DND-41 (cell line): ENCODE data around the gene TMEM127.

Source experiments
- ATAC-seq: fragments of 200-7000 bp; cut with Tn5 transposase; 3 replicates; pipeline ENCODE4 v1.9.1; 2021; ENCODE audit warnings: low read depth; ENCODE audit not compliant: insufficient read depth
- DNase-seq: peaks from one replicate; pipeline ENCODE4 v3.0.0-alpha.2; 2020
- H2AFZ ChIP-seq: 2 replicates; pipeline ENCODE4 v1.6.0; 2012; ENCODE audit warnings: low read depth, low read length
- H3K27ac ChIP-seq: 2 replicates; pipeline ENCODE4 v1.5.1; 2012; ENCODE audit warnings: low read length, inconsistent platforms
- H3K27me3 ChIP-seq: fragments of 200-600 bp; sonication (generic); 2 replicates; pipeline ENCODE4 v1.6.0; 2012; ENCODE audit warnings: low read length, mild to moderate bottlenecking, inconsistent platforms; ENCODE audit not compliant: insufficient read depth, poor library complexity
- H3K36me3 ChIP-seq: 2 replicates; pipeline ENCODE4 v1.5.1; 2012; ENCODE audit warnings: low read length, inconsistent platforms; ENCODE audit not compliant: insufficient read depth
- H3K4me1 ChIP-seq: 2 replicates; pipeline ENCODE4 v1.5.1; 2012; ENCODE audit warnings: mild to moderate bottlenecking, low read length; ENCODE audit not compliant: insufficient read depth
- H3K4me2 ChIP-seq: 2 replicates; pipeline ENCODE4 v1.6.0; 2012; ENCODE audit warnings: mild to moderate bottlenecking, moderate library complexity, low read length, inconsistent platforms; ENCODE audit not compliant: insufficient read depth
- H3K4me3 ChIP-seq, 2 experiments: fragments of 200-600 bp in 1 of 2; shearing (Covaris generic) in 1 of 2; 2 replicates each; pipeline ENCODE4 v1.5.1; 2012 to 2016; ENCODE audit warnings: inconsistent platforms in 2 of 2, low read length in 2 of 2, mild to moderate bottlenecking in 2 of 2, low read depth in 1 of 2, moderate library complexity in 1 of 2
- H3K79me2 ChIP-seq: 2 replicates; pipeline ENCODE4 v1.6.0; 2012; ENCODE audit warnings: low read length, inconsistent platforms; ENCODE audit not compliant: insufficient read depth
- H3K9ac ChIP-seq: 2 replicates; pipeline ENCODE4 v1.6.0; 2012; ENCODE audit warnings: low read depth, mild to moderate bottlenecking, inconsistent platforms, low read length, moderate library complexity
- H3K9me3 ChIP-seq: 2 replicates; pipeline ENCODE4 v1.5.1; 2012; ENCODE audit warnings: low read length, moderate library complexity, mild to moderate bottlenecking, inconsistent platforms; ENCODE audit not compliant: insufficient read depth, severe bottlenecking
- H4K20me1 ChIP-seq: 2 replicates; pipeline ENCODE4 v1.6.0; 2012; ENCODE audit warnings: low read length; ENCODE audit not compliant: insufficient read depth
- CTCF ChIP-seq: IDR thresholded peaks from 2 replicates; pipeline ENCODE4 v1.5.1; 2012; ENCODE audit warnings: borderline replicate concordance, low read length, moderate library complexity, mild to moderate bottlenecking; ENCODE audit not compliant: poor library complexity, severe bottlenecking; ENCODE audit errors: extremely low read depth
- EZH2 ChIP-seq: IDR thresholded peaks from 3 replicates; pipeline ENCODE4 v1.6.1; 2012; ENCODE audit warnings: borderline replicate concordance, low read depth, mild to moderate bottlenecking, moderate library complexity, low read length, inconsistent platforms; ENCODE audit not compliant: severe bottlenecking

TMEM127 gene

DNA sequence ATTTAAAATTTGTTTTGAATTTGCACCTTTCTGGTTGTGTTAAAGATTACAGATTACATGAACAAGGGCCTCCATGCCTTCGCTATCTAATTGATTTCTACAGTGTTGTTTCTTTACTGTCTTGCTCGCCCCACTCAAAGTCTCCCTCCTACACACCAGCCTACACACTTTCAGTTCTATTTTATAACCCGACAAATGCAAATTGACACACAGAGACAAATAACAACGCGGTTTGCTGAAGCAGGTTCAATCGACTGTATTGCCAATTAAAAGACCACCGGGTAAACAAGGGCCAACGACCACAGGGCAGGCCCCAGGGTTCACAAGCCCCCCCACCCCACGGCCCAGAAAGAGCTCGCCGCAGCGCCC, 58.0 kb downstream of the TMEM127 start:
- H3K4me1 ChIP-seq, result peaks cover 45% of the 10 kb centered on the region
- H3K36me3 ChIP-seq, result peaks cover 20% of the 10 kb centered on the region
- no peak for TF ChIP-seq CTCF
- TF ChIP-seq EZH2, result no peak
- H3K79me2 ChIP-seq, result peaks cover 71% of the 10 kb centered on the region
- H4K20me1 ChIP-seq, result peaks cover 49% of the 10 kb centered on the region
- no peaks in the 10 kb centered on the region for H3K27me3 ChIP-seq
- H3K9ac ChIP-seq, result peak overlapping the region; percentile 83
- peak overlapping the region; percentile 67 to 86 for H3K4me3 ChIP-seq
- H3K27ac ChIP-seq, result peak overlapping the region; percentile 82
- H2AFZ ChIP-seq, result peak overlapping the region; percentile 73
- no peaks in the 10 kb centered on the region for H3K9me3 ChIP-seq
- ATAC-seq, result no peak; the same call in 2 of the 3 replicates
- H3K4me2 ChIP-seq, result peak overlapping the region; percentile 79
- no peak for DNase-seq

GRCh38 chr2:96207073-96207773, 58.6 kb downstream of the TMEM127 start:
- Histone ChIP-seq H3K79me2 (peaks cover 77% of the 10 kb centered on the region), H3K4me1 (peaks cover 45% of the 10 kb centered on the region), H2AFZ (no peak overlapping the region; the same call in 1 of the 2 replicates), H3K27me3 (no peaks in the 10 kb centered on the region), H3K36me3 (peaks cover 20% of the 10 kb centered on the region), H3K9me3 (no peaks in the 10 kb centered on the region), H3K27ac (peak overlapping the region; percentile 82), H3K9ac (peak overlapping the region; percentile 83), H3K4me2 (peak overlapping the region; percentile 79), H4K20me1 (peaks cover 55% of the 10 kb centered on the region), H3K4me3 (peak overlapping the region; percentile 67 to 86)
- DNase-seq (no peak), ATAC-seq (no peak)
- TF ChIP-seq EZH2 (no peak), CTCF (no peak)

- H3K27me3 ChIP-seq, result no peaks in the 10 kb centered on the region
- H3K4me2 ChIP-seq, result peak overlapping the region; percentile 45
- H2AFZ ChIP-seq, result no peak overlapping the region
- H3K79me2 ChIP-seq, result peaks cover 90% of the 10 kb centered on the region
- TF ChIP-seq CTCF, result no peak
- no peak for TF ChIP-seq EZH2
- peaks cover 68% of the 10 kb centered on the region for H4K20me1 ChIP-seq
- H3K27ac ChIP-seq, result no peak overlapping the region
- ATAC-seq, result no peak
- peaks cover 45% of the 10 kb centered on the region for H3K4me1 ChIP-seq
- peaks cover 20% of the 10 kb centered on the region for H3K36me3 ChIP-seq
- no peaks in the 10 kb centered on the region for H3K9me3 ChIP-seq
- no peak for DNase-seq
- H3K4me3 ChIP-seq, result peak overlapping the region in 1 of 2 experiments; percentile 36; a peak in 1 of 4 replicates
- H3K9ac ChIP-seq, result peak overlapping the region; percentile 32
Measured at GRCh38 chr2:96205888-96206287, 59.9 kb downstream of the TMEM127 start.
